ENCODE measurements around the gene RNPEP. TPM values are rescaled to one million over a fixed set of nuclear protein-coding genes. Genes with fewer than 3 reads are reported as not detected.
"Not testable (repeated sequence)": the region's sequence is repeated elsewhere in the genome, so short reads cannot be mapped to it uniquely, and the experiment has no call there.

Gene RNPEP
- total RNA-seq, 1 experiment from 2014 or later, result 153 TPM

DNA sequence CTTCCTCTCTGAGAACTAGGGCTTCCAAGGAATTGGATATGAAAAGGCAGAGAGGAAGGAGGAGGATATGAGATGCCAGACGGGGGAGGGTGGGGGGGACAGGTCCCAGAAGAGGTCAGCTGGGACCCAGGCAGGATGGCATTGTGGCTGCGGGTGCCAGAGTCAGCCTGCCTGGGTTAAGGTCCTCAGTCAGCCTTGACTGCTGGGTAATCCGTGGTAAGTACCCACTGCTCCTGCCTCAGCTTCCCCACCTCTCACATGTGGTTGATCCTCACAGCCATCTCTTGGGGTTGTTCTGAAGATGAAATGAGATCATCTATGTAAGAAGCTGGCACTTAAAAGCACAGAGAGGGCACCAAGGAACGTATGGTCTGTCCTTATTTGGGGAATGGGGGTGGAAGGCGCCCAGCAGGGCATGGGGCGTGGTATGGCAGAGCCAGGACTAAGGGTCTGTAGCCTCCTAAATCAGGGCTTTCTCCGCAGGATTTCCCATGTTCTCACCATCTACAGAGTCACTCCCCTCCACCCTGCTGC lies 51.8 kb downstream of the RNPEP start:
- DNase-seq (ENCODE audit: extremely low read depth, low read depth), result no peak

DNA sequence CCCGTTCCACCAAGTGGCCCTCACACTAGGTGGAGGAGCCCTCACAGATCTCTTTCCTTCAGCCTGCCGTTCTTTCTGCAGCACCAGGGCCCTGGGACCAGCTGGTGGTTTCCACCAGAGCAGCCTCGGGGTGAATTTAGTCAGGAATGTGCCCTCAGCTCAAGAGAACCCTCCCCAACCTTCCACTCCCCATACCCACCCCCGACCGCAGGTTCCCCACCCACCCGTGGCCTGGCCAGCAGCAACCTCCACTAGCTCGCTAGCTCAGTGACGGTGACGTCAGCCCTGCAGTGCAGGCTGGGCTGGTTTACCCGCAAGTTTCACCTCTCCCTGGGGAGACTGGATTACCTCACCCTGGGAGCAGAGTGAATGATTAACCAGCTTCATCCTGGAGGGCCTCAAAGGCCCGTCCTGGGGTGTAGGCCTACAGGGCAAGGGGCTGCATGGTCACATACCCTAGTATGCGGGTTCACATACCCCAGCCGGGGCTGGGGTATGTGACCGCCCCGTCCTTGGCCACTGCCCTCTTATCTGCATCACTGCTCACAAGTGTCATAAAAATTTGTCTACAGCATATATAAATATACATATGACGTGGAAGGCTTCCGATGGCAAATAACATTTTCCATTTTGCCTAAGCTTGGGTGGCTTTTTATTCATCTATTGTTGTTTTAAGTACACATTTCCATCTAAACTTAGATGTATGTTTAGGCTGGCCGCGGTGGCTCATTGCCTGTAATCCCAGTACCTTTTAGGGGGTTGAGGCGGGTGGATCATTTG lies 52.4 kb downstream of the RNPEP start:
- peak; percentile 92 for DNase-seq (ENCODE audit: extremely low read depth, low read depth)

DNA sequence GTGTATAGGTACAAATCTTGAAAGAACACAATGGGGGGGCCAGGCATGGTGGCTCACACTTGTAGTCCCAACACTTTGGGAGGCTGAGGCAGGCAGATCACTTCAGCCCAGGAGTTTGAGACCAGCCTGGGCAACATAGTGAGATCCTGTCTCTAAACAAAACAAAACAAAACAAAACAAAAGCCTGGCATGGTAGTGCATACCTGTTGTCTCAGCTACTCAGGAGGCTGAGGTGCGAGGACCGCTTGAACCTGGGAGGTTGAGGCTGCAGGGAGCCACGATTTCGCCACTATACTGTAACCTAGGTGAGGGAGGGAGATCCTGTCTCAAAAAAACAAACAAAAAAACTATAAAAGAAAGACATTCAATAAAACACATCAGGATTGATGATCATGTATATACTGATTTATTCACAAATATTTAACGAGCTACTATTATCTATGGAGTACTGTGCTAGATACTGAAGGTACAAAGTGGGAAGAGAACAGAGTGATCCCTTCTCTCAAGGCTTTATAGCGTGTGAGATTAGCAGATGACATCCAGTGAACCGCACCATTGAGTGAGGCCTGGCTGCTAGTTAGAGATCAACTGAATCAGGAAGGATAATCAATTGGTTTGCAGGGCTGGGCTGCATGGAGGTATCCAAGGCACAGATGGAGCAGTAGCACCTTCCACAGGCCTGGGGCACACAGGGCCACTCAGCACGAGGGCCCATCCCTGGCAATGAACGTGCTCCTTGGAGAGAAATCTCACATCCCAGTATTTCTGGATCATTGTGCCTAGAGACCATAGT lies 54.3 kb downstream of the RNPEP start:
- DNase-seq (ENCODE audit: extremely low read depth, low read depth), result no peak

DNA sequence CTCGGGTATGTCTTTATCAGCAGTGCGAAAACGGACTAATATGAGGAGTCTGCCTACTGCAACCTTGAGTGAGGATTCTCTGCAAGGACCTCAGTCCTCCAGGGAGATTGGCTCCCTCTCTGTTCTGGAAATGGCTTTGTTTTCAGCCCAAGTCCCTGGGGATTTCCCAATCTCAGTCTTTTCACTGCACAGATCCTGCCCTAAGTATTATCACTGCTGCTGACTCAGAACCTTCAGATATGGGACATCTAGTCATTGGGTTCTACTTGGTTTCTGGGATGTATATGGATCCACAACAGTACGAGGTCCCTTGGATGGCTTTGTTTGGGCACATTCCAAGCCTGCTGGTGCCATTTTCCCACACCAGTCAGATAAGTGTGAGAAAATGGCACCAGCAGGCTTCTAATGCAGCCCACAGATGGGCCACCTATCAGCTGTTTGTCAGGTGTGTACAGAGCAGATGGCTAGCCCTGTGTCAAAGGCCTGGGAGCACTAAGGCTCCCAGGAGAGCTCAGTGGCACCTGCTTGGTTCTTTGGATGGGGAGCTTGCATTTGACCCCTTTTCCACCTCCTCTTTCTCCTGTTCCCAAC lies 55.4 kb downstream of the RNPEP start:
- no peak for DNase-seq (ENCODE audit: extremely low read depth, low read depth)

DNA sequence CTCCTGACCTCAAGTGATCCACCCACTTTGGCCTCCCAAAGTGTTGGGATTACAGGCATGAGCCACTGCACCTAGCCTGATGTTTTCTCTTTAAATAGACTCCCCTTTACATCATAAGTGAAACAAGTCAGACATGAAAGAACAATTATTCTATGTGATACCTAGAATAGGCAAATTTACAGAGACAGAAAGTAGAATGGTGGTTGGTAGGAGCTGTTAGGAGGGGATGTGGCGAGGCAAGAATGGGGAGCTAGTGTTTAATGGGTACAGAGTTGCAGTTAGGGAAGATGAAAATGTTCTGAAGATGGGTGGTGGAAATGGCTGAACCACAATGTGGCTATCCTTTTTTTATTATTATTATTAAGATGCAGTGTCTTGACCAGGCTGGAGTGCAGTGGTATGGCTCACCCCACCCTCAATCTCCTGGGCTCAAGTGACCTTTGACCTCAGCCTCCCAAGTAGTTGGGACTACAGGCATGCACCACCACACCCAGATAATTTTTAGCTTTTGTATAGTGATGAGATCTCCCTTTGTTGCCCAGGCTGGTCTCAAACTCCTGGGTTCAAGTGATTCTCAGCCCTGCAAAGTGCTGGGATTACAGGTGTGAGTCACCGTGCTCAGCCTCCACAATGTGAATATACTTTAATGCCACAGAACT lies 56.4 kb downstream of the RNPEP start:
- DNase-seq (ENCODE audit: extremely low read depth, low read depth), result no peak

DNA sequence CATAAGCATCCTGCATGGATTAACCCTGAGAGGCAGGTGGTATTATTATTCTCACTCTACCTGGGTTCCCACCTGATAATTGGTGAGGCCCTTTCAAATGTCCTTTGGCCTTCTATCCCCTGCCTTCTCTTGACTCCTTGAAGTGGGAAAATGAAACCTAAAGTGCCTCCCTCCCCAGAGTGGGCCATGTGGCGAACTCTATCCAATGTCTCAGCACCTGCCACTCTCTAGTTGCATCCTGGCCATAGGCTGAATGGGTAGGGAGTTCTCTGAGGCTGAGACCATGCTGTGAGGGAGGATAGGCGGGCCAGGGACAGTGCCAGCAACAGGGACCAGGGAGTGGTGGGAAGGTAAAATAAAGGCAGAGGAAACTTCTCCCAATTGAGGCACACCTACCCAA lies 63.3 kb downstream of the RNPEP start:
- DNase-seq (ENCODE audit: extremely low read depth, low read depth), result no peak

DNA sequence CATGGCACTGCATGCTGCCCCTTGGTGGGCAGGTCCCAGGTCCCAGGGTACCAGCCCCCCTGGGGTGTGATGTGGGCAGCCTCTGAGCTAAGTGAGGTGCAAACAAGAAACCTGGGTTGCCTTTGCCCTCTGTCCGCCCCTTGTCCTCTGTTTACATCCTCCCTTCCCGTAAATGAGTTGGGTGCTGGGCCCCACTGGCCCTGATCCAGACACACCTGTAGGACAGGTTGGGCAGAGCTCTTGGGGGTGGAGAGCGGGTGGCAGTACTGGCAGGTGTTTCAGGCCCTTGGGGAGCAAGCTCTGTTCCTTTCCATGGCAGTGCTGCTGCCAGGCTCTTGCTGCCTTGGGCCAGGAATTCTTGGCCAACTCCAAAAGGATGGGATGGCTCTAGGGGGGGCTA lies 63.8 kb downstream of the RNPEP start:
- DNase-seq (ENCODE audit: extremely low read depth, low read depth), result no peak

DNA sequence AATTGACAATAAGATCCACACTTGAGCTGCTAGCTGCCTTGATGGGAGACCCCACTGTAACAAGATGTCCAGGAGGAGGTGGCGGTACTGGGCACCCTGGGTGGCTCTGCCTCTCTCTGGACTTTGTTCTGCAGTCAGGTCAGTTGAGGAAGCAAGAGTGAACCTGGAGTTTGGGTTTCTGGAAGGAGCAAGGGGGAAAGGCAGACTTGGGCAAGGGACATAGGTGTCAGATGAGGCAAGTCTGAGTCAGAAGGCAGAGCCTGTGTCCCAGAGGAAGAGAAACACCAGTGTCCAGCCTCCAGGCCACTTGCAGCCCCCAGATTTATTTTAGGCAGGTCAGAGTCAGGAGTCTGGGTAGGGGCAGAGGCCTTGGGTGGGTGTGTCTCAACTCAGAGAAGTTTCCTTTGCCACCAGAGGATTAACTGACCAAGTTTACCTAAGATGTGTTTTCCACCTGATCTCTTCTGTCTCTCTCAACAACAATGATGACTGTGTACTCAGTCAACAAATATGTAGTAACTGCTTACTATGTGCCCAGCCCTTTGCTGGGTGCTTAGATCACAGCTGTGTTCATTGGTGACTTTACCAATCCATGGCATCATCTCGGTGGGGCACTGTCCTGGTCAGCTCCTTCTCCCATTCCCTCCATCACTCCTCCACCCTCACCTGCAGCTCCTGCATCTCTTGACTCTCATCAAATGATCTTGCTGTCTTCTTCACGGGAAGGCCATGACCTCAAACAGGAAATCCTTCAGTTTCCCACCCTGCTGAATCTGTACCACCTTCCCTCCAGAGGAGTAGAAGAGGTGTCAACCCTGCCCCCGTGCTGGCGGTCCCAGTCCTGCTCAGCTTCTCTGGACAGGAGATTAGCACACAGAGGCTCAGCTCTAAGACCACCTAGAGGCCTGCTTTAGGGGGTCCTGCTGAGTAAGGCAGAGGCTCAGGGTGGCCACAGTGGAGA lies 64.6 kb downstream of the RNPEP start:
- peak; percentile 46 for DNase-seq (ENCODE audit: extremely low read depth, low read depth)

DNA sequence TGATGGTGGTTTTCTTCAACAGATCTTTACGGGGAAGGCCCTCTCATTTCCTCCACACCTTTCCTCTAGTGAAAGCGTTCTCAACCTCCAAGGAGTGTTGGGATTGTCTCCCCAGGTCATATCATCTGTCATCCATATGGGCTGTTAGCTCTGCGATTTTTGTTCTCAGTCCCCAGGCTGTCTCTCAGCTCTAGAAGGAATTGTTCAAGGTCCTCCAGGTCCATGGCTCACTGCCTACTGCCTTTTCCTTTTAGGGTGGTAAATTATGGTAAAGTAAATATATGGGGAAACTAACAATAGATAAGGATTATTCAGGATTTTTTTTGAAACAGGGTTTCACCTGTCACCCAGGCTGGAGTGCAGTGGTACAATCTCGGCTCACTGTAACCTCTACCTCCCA lies 65.5 kb downstream of the RNPEP start:
- DNase-seq (ENCODE audit: extremely low read depth, low read depth), result no peak

DNA sequence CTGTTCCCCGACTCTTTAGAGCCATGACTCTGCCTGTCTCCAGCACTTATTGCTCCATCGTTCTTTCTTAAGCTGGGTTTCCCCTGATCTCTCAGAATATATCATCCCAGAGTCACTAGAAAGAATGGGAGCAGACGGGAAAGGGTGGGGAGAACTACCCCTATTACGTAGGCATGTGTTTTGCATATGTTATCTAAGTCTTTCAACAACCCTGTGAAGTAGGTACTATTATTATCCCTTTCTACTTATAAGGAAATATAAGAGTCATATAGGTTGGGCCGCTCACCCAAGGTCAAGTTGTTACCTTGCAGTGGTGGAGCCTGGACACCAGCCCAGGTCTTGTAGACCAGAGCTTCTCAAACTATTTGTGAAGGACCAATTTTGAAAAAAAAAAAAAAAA lies 66.7 kb downstream of the RNPEP start:
- DNase-seq (ENCODE audit: extremely low read depth, low read depth), result no peak

DNA sequence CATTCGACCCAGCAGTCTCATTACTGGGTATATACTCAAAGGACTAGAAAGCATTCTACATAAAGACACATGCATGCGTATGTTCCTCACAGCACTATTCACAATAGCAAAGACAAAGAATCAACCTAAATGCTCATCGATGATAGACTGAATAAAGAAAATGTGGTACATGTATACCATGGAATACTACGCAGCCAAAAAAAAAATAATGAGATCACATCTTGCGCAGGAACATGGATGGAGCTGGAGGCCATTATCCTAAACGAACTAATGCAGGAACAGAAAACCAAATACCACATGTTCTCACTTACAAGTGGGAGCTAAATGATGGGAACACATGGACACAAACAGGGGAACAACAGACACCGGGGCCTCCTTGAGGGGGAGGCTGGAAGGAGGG lies 71.6 kb downstream of the RNPEP start:
- no peak for DNase-seq (ENCODE audit: extremely low read depth, low read depth)

DNA sequence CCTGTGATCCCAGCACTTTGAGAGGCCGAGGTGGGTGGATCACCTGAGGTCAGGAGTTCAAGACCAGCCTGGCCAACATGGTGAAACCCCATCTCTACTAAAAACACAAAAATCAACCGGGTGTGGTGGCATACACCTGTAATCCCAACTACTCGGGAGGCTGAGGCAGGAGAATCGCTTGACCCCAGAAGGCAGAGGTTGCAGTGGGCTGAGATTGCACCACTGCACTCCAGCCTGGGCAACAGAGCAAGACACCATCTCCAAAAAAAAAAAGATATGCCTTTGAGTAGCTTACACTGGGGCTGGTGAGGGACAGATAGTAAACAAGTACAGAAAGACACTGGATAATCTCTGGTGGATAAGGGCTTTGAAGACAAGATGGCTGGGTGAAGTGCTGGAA lies 72.2 kb downstream of the RNPEP start:
- DNase-seq (ENCODE audit: extremely low read depth, low read depth), result not testable (repeated sequence)

Small RNA genes lying within 50 kb of the gene (small RNA-seq; reads per million reads assigned to genes)
- gene AL691482.1, result 0 reads per million in 2 experiments
- 0 reads per million in 2 experiments for gene AL691482.2
- gene MIR6740, result 0 to 0.02 reads per million in 2 experiments
- gene RF00156, result 0 to 0.04 reads per million in 2 experiments

Other genes starting within 250 kb of the RNPEP start
- gene IPO9, start 153.5 kb upstream of the RNPEP start, total RNA-seq (2014; rRNA removed; shearing (Covaris generic)), result 25.5 and 27.6 TPM in 2 replicates
- 11.4 and 12.1 TPM in 2 replicates for gene SHISA4, start 93.8 kb upstream of the RNPEP start, total RNA-seq (2014; rRNA removed; shearing (Covaris generic))
- not detected in 2 replicates for gene LMOD1, start 36.1 kb upstream of the RNPEP start, total RNA-seq (2014; rRNA removed; shearing (Covaris generic))
- gene TIMM17A, start 27.1 kb upstream of the RNPEP start, total RNA-seq (2014; rRNA removed; shearing (Covaris generic)), result 116 and 136 TPM in 2 replicates
- 0.61 and 0.99 TPM in 2 replicates for gene ELF3, start 27.9 kb downstream of the RNPEP start, total RNA-seq (2014; rRNA removed; shearing (Covaris generic))
- gene GPR37L1, start 140.3 kb downstream of the RNPEP start, total RNA-seq (2014; rRNA removed; shearing (Covaris generic)), result not detected in 2 replicates
- gene ARL8A, start 162.1 kb downstream of the RNPEP start, total RNA-seq (2014; rRNA removed; shearing (Covaris generic)), result 43.8 and 46.6 TPM in 2 replicates
- not detected in 2 replicates for gene PTPN7, start 178.0 kb downstream of the RNPEP start, total RNA-seq (2014; rRNA removed; shearing (Covaris generic))
- gene LGR6, start 211.2 kb downstream of the RNPEP start, total RNA-seq (2014; rRNA removed; shearing (Covaris generic)), result 0.15 and 0.46 TPM in 2 replicates